ENCODE results near the gene CUEDC2.
A peak's percentile ranks its signal among the peaks of the same experiment; 100 is the strongest.
"Not testable (repeated sequence)": the region's sequence is repeated elsewhere in the genome, so short reads cannot be mapped to it uniquely, and the experiment has no call there.

Gene CUEDC2

DNA sequence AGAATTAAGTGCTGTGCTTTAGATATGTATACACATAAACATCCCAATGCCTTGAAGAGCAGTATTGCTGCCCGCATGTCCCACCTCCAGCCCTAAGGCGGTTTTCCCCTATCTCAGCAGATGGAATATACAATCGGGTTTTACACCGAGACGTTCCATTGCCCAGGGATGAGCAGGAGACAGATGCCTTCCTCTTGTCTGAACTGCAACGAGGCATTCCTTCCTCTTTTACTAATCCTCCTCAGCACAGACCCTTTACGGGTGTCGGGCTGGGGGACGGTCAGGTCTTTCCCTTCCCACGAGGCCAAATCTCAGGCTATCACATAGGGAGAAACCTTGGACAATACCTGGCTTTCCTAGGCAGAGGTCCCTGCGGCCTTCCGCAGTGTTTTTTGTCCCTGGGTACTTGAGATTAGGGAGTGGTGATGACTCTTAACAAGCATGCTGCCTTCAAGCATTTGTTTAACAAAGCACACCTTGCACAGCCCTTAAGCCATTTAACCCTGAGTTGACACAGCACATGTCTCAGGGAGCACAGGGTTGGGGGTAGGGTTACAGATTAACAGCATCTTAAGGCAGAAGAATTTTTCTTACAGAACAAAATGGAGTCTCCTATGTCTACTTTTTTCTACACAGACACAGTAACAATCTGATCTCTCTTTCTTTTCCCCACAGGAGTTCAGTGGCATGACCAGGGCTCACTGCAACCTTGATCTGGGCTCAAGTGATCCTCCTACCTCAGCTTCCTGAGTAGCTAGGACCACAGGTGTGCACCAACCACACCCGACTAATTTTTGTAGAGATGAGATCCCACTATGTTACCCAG, 22.5 kb upstream of the CUEDC2 start:
- DNase-seq = not testable (repeated sequence)

DNA sequence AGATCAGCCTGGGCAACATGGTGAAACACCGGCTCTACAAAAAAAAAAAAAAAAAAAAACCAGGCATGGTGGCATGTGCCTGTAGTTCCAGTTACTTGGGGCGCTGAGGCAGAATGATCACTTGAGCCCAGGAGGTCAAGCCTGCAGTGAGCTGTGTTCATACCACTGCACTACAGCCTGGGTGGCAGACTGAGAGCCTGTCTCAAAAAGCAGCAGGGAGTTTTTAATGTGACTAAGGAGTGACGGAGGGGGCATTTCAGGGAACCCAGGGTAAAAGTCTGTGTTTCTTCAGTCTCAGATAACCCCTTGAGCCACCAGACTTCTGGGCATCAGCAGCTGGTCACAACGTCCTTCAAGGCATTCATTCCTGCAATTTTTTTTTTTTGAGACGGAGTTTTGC, 21.1 kb upstream of the CUEDC2 start:
- no peak for DNase-seq

DNA sequence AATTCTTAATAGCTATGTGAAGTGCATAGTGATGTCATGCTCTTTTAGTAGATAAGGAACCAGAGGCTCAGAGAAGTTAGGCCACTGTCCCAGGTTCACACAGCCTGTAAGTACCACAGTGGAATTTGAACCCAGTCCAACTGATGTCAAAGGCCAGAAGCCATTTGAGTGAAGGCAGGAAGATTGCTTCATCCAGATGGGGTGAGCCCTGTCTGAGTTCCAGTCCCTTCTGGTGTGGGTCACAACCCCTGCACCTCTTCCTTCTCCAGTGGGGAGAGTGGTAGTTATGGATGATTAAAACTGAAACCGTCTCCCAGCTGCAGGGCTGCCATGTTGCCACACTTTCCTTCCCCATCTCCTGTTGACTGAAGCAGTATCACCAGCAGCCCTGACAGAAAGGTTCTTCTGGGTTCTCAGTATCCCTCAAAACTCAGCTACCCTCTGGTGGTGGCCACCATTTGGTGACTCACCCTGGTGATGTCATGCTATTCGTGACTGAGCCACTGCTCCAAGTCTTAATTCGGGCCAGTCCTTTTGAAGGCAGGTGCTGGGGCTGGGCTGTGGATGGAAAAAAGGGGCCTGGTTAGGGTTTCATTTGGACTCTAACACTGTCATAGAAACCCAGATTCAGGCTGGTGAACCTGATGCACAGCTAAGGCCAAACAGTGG, 20.4 kb upstream of the CUEDC2 start:
- DNase-seq = no peak

DNA sequence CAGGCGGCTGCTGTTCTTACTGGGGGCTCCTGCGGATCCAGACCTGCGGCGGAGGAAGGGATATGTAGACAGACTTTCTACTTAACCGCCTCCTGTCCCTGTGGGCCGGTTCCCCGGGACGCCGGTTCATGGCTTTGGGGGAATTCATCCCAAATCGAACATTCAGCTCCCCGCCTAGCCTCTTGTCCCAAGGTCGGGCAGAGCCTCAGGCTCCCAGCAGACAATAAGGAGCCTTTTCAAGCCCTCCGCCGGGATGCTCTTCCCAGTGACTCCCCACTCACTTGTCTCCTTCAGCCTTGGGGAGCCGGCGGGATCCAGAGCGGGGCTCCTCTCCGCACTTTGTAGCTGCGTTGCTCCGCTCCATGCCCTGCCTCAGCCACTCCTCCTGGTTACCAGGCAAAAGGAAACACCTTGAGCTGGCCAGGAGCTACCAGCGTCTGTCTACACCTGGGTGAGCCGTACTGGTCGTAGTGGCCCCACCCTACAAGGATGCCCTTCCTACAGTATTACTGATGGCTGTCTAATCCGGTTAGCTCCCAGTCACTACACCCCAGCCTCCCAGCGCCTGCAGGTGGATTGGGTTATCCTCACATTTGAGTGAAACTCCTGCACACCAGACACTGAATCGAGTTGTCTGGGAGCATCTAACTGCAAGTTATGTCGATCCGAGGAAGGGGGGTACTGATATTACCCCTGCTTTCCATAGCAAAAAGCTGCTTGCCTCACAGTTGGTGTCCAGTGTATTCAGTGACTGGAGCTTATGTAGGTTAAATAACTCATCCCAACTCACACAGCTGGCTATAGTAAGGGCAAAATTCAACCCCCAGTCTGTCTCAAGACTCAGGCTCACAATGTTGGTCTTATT, 19.0 kb upstream of the CUEDC2 start, which contains the start of gene C10orf95:
Gene C10orf95 (minus strand): TSS at position 439 of the 865 bp plus-strand sequence. CDS start 450 bp downstream, outside the sequence.
- DNase-seq = no peak

DNA sequence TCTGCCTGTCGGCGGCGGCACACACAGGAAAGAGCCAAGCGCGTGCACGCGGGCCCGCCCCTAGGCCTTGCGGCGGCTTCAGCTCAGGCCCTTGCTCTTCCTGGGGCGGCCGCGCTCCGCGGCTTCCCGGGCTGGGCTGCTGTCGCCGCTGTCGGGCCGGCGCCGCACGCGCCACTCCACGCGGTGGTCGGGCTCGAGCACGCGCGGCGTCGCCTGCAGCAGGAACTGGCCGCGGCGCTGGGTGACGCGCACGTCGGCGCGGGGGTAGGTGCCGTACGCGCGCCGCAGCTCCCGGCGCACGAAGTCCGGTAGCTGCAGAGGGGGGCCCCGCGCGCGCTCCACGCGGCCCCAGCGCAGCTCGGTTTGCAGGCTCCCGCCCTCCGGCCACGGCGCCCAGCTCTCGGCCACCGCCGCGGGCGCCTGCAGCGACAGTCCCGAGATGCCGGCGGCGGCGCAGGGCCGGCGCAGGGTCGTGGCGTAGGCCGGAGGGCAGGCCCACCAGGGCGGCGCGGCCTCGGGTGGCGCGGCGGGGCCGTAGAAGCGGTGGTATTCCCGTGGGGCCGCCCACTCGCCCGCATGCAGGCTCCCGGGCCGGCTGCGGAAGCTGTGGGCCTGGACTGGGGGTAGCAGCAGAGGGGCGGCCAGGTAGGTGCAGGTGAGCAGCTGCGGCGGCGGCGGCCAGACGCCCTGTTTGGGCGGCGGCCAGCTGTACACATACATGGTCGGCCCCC, 18.2 kb upstream of the CUEDC2 start:
- DNase-seq = peak; percentile 45

DNA sequence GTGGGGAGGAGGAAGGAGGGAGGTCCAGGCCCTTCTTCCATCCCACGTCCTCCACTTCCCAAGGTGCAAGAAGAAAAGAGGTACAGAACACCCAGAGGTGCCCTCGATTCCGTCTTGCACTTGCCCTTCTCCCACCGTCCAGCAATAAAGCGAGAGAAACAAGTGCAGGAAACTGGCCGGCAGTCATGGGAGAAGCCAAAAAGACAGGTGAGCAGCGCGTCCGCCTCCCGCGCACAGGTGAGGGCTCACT, 17.7 kb upstream of the CUEDC2 start:
- DNase-seq = no peak

DNA sequence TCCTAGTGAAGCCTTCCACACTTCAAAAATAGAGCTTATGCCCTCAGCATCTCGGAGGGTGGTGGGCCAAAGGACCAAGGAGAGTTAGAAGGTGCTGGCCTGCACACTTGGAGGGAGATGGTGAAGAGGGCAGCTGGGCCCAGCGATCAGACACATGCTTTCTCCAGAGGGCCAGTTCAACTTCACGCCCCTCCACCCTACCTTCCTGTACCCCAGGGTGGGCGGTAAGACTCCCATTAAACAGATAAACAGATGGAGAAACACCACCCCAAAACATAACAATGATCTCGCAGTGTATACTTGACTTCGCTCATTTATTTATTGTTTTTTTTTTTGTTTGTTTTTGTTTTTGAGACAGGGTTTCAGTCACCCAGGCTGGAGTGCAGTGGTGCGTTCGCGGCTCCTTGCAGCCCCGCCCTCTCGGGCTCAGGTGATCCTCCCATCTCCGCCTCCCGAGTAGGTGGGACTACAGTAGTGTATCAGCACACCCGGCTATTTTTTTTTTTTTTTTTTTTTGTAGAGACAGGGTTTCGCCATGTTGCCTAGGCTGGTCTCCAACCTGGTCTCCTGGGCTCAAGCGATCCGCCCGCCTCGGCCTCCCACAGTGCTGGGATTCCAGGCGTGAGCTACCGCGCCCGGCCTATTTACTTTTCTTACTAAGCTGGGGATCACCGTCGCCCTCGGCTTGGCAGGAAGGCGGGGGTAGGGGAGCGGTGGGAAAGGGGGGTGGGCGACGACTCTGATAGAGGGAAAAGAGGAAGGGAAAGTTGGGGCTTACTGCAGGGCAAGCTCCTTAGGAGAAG, 17.1 kb upstream of the CUEDC2 start:
- peak; percentile 57 for DNase-seq

DNA sequence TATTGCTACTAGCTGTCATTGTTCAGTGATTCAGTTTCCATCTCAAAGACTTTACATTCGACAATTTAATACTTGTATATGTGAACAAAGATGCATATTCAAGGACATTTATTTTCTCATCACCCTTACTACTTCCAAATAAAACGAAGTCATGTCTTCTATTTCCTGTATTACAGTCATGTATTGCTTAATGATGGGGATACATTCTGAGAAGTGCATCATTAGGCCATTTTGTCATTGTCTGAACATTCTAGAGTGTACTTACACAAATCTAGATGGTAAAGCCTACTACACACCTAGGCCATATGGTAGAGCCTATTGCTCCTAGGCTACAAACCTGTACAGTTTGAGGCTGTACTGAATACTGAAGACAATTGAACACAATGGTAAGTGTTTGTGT, 12.5 kb upstream of the CUEDC2 start:
- no peak for DNase-seq

DNA sequence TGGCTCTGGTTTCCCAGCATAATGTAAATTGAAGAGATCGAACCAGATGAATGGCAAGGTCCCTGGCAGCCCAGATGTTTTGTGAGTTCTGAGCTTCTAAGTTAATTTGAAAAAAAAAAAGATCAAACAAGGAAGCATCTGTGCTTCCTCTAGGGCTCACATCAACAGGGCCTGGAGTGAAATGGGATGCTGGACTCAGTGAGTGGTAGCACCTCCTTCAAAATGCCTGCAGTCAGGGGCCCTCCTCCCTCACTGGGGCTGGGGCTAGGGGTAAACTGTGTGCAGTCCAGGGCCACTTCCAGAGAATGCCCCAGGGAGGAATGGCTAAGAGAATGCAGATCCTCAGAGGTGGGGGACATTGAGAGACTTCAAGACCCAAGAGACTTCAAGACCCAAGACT, 6.0 kb upstream of the CUEDC2 start:
- no peak for DNase-seq

DNA sequence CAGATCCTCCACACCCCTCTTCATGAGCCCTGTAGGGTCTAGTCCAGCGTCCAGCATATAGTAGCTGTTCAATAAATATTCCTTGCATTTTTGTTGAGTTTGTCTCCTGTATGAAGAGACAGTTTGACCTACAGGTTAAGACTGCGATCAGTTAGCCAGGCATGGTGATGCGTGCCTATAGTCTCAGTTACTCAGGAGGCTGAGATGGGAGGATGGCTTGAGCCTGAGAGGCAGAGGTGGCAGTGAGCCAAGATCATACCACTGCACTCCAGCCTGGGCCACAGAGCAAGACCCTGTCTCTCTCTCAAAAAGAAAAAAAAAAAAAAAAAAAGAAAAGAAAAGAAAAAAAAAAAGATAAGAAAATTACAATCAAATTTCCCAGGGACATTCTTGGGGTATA, 5.1 kb upstream of the CUEDC2 start:
- no peak for DNase-seq

DNA sequence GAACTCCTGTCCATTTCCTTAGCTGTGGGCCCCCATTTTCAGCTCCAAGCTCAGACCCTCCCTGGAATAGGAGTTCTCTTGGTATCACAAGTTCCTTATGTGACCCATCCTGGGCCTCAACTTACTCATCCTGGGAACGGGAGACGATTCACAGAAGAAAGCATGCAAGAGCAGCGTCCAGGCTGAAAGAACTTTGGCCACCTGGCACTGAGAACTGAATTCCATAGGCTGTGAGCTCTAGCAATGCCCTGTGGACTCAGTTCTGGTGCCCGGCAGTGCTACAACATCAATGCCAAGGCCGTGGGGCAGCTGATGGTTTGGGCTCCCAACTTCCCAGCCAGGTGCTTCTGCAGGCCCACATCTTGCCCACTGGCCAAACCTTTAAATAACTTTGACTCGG, 3.9 kb upstream of the CUEDC2 start:
- DNase-seq = no peak

DNA sequence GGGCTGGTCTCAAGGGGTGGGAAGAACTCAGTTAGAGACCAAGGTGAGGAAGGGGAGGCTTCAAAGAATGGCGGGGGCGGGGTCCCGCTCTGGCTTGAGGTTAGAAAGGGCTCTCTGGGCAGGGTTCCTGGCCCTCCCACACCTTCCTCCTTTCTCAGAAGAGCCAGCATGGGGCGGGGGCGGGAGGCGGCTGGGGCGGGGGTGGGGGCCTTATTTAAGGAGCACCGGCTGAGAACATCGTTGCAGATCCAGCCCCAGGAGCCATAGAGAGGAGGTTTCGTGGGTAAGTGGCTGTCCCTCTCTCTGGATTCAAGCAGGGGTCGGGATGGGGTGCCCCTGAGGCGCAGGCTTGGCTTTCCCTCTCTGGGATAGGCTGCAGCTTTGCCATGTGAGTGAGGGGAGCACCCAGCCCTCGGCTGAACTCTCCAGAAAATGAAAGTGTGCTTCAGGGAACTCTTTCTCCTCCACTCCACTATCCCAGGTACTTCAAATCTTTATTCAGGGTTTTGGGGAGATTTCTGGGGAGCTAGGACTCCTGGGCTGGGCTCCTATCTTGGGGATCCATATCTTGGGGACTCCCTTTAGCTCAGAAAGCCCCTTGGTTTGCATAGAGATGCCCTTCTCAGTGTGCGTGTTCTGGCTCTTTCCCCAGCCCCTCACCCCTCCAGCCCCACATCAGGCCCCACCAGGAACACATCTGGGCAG, 3.3 kb upstream of the CUEDC2 start:
- DNase-seq = no peak

DNA sequence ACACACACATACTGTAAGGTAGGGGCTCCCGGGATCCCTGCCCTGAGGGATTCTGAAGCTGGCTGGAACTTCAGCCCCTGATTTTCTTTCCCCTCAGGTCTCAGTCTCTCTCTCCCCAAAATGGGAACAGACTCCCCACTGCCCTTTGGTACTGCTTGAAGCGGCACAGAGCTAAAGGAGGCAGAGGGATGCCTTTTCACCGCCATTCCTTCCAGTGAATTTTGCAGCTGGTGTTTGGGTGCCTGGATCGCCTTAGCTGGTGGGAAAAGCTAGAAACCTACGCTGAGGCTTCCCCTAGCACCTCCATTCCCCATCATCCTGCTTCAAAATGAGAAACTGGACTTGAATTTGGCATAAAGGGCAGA, 2.7 kb upstream of the CUEDC2 start:
- no peak for DNase-seq

DNA sequence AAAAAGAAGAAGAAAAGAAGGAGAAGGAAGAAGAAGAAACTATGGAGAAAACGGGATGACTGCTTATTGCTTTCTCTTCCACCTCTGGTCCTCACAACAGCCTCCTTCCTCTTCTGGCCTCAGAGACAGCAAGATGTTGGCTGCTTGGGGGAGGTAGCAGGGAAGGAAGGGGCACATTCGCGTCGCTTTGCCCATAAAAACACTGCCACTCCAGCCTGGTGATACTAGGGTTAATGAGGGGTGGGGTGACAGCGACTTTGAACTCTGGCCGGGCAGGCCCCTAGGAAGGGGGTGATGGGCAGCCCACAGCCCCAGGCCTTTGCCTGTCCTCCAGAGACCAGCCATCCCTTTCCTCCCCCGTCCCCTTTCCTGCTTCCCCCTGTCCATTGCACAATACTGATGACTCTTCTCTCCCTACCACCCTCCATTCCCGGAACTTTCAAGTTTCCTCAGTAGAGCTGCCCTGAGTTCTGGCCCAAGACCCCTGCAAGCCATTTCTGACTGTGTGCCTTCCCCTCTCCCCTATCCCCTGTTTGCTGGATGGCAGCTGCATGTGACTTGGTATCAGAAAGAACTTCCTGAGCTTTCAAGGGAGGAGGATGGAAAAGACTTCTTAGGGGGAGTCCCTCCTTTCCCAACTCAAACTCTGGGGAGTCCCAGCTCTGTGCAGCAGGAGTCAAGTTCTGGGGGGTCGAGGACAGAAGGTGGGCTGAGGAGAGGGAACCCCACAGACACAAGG, 2.2 kb upstream of the CUEDC2 start:
- DNase-seq = no peak

DNA sequence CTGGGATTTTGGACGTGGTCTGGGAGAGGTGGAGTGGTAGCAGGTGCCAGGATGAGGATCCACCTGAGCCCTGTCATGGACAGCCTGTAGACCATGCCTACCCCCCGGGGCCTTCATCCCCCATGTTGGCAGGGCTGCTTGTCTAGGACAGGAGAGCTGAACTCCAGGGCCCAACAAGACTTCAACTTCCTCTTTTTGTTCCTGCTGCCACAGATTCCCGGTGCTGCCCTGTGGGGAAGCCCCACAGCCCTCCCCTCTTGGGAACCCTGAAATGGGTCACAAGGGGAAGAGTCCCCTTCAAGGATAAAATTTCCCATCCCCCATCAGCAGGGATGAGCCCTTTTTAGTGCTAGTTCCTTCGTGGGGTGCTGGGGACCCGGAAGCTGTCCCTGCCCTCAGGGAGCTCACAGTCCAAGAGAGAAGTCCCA, 1.3 kb upstream of the CUEDC2 start:
- no peak for DNase-seq

DNA sequence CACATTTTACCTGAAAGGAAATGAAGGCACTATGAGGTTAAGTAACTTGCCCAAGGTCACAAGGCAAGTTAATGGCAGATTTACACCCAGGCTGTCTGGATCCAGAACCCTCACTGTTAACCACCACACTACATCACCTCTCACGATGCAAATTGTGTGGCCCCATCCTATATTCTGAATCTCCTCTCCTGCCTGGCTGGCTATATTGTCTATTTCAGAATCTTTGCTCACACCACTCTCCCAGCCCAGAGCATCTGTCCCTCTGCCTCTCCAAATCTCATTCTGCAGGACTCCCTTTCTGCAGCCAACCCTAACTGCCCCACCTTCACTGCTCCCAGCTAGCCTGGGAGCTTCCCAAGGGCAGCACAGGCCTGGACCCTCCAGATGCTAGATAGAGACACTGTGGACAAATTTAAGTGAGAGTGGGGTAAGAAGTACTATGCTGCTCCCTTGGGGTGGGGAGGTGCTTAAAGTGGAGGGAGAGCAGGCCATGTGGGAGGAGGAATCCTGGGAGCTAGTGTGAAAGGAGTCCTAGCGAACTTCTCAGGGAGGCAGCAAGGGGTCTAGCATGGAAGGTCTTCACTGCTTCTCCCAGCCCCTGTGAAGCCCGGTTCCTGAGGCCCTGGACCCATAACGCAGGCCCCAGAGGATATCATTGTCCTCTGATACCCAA, 786 bp downstream of the CUEDC2 start:
- DNase-seq = no peak

DNA sequence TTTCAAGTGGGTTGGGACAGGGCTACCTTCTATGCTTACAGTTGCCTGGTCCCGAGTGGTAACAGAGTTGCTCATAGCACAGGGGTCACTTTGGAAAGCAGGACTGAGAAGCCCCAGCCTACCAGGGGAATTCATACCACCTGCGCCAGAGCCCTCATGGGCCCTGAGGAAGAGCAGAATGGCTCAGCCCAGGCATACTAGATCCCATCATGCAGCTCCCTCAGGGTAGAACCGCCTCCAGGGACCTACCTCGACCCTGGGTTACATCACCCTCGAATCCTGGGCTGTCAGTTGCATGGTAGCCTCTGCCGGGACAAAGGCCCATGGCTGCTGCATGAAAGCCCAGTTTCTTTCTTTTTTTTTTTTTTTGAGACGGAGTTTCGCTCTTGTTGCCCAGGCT, 2.9 kb downstream of the CUEDC2 start:
- DNase-seq = no peak

DNA sequence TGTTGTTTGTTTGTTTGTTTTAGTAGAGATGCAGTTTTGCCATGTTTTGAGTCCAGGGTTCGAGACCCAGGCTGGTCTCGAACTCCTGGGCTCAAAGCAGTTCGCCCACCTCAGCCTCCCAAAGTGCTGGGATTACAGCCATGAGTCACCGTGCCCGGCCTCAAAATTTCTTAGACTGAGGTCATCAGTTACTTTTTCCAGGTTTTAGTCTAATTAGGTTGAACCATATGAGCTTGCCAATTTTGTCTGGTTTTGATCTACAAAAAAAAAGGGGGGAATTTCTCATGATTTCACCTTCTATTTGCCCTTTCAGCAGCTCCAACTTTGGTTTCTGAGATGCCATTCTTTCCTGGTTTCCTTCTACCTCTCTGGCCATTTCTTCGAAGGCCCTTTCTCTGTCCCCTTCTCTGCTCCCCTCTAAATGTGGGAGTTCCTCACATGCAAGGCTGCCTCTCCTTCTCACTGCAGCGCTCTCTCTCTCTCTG, 5.5 kb downstream of the CUEDC2 start:
- DNase-seq = no peak

DNA sequence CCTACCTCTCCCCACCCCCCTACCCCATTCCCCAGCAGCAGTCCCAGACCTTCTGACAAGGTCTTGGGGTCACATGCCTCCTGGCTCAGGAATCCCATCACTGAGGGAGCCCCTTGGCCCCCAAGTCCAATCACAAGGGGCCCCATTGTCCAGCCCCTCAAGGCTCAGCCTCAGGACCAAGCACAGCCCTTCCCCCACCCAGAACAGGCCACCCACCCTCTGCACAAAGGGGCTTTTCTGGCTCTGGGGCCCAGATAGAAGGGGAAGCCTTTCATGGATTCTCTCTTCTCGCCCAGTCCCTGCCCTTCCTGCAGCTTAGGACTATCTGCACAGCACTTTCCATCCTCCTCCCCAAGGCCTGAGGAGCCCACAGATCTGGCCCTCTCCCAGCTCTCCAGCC, 6.9 kb downstream of the CUEDC2 start:
- DNase-seq = no peak

DNA sequence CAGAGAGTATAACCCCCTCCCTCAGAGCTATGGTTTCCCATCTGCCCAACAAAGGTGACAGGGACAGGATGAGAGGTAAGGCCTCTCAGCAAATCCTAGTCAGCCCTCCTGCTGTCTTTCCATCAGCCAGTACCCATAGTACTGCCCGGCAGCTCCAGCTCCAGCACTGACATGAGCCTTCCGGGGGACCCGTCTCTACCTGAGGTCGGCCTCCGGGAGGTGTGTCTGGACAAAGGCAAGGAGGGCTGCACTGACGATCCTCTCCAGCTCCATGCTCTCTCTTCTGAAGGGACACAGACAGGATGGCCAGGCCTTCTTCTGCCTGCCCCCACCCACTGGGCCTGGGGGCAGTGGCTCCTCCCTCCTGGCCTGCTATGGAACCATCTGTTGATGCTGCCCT, 7.5 kb downstream of the CUEDC2 start:
- DNase-seq = no peak
